ENCODE data around the gene PLA2G3.

DNA sequence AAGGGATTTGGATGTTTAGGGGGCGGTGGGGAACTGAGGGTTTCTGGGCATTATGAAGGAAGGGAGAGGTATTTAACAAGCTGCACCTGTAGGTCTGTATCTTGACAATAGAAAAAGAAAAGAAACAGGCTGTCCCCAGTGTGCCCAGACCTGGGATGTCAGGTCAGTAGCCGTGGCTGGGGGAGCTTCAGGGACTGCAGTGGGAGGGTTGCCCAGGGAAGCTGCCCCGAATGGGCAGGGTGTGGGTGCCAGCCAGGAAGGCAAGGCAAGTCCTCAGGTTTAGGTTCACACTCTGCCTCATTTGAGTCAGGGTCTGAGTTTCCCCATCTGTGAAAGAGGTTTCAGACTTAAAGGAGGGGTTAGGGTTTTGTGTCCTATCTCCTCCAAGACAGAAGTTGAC lies 16.0 kb downstream of the PLA2G3 start:
- TF ChIP-seq CTCF (IDR thresholded peaks at IDR 0.05; ENCODE audit: low read depth, low read length) (no peak), EZH2phosphoT487 (IDR thresholded peaks at IDR 0.05; ENCODE audit: low read depth) (no peak)

Data from OCI-LY3 (cell line).